HK-2 (cell line): ENCODE data around the gene SCGB2A2.

ENCODE experiments used
- DNase-seq: peaks from one replicate; pipeline ENCODE4 v3.0.0-alpha.2; 2018; ENCODE audit not compliant: unreplicated experiment

The SCGB2A2 gene

GRCh38 chr11:62269654-62270278 lies at the start of gene SCGB2A2:
TSS of gene SCGB2A2 (plus strand) at chr11:62270158. CDS start at chr11:62270217, 59 bp downstream.
- no peak for DNase-seq

GRCh38 chr11:62221498-62221897 lies 48.5 kb upstream of the SCGB2A2 start:
- no peak for DNase-seq

GRCh38 chr11:62223095-62223494 lies 46.9 kb upstream of the SCGB2A2 start:
- DNase-seq = no peak

- no peak for DNase-seq
Measured at GRCh38 chr11:62233730-62234129, 36.2 kb upstream of the SCGB2A2 start.

DNA sequence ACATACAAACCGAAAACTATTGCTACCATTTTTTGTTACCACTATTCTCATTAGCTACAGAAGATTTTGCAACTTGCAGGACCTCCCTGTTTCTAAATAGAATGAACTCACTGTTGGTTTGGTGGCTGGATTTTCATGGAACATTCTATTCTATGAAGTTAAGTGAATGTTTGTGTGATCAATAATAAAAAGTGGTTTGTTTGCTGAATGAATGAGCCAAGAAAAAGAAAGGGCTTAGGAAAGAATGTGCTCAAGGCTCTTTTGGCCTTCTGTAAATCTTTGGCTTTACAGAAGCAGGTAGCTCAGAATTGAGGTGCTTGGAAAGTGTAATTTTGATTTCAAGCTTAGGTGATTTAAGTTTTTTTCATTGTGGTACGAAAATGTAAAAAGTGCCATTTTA lies 33.8 kb upstream of the SCGB2A2 start:
- no peak for DNase-seq

DNA sequence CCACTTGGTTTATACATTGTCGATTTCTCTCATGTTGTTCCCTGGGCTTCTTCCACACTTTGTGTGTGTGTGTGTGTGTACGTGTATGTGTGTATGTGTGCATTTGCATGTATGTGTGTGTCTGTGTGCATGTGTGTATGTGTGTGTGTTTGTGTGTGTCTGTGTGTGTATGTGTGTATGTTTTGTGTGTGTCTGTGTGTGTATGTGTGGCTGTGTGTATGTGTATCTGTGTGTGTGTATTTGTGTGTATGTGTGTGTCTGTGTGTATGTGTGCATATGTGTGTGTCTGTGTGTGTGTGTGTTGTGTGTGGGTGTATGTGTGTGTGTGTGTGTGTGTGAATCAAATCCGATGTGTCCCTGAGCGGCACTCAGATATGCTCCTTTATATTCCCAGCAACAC lies 32.5 kb upstream of the SCGB2A2 start:
- DNase-seq = no peak

- no peak for DNase-seq
Measured at GRCh38 chr11:62238151-62238550, 31.8 kb upstream of the SCGB2A2 start.

GRCh38 chr11:62241095-62241494 lies 28.9 kb upstream of the SCGB2A2 start:
- DNase-seq = no peak

DNA sequence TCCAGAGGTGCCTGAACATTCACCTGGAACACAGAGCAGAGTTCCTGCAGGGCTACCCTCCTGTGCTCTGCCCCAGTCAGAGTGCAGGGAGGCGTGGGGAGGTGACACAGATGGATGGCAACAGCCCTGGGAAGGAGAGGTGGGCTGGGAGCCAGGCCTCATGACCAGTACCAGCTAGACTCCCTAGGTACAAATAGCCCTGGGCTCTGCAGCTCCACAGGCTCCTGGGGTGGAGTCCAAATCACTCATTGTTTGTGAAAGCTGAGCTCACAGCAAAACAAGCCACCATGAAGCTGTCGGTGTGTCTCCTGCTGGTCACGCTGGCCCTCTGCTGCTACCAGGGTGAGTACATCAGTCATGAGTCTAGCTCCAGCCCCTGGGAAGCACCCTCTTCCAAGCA lies 27.9 kb upstream of the SCGB2A2 start, which contains the start of gene SCGB1D2:
TSS of gene SCGB1D2 (plus strand) at position 219 of the 400 bp plus-strand sequence. CDS start at position 288, 69 bp downstream.
- no peak for DNase-seq

- peak; percentile 7 for DNase-seq
Measured at GRCh38 chr11:62245271-62245753, 24.6 kb upstream of the SCGB2A2 start.

DNA sequence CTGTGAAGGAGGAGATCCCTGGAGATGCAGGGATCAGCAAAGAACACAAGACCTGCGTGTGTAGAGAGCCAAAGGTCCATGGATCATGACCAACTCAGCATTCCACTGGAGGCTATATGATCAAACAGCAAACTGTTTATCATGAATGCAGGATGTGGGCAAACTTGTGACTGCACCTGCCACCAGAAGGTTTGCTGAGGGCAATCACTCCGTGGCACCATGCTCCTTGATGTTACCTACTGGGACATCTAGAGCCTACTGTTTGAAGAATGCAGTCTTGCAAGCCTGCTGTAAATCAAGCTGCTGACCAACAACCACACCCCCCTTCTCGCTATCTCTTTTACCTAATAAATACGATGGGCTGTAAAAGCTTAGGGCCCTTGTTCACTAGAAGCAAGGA lies 18.3 kb upstream of the SCGB2A2 start:
- DNase-seq = no peak

DNA sequence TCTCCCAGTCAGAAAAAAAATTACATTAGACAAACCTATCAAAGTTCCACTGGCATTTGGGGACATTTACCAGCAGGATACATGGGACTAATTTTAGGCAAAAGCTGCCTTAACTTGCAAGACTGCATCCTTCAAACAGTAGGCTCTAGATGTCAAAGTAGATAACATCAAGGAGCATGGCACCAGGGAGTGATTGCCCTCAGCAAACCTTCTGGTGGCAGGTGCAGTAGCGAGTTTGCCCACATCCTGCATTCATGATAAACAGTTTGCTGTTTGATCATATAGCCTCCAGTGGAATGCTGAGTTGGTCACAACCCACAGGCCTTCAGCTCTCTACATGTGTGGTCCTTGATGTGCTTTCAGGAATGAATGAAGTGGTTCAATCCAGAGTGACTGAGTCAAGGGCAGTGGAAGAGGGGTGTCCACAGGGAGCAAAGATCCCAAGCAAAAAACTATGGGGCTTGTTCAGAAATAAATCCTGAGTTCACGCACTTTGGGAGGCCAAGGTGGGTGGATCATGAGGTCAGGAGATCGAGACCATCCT lies 15.9 kb upstream of the SCGB2A2 start:
- no peak for DNase-seq

DNA sequence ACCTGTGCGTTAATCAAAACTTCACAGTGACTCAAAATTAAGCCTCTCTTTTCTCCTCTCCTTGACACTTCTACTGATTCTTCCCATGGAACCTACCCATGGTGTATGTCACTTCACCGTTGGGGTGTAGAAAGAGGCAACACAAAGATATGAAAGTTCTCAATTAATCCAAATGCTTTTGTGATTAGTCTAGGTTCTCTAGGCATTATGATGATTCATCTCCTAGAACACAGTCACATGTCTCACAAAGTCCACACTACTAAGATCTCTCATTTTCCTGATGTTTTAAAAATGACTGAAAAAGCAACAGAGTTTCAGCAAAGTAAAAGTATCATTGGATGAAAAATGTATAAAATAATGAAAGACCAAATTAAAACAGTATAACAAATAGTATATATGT lies 13.7 kb upstream of the SCGB2A2 start:
- DNase-seq = no peak

GRCh38 chr11:62260261-62260953 lies 9.6 kb upstream of the SCGB2A2 start:
- DNase-seq = no peak

DNA sequence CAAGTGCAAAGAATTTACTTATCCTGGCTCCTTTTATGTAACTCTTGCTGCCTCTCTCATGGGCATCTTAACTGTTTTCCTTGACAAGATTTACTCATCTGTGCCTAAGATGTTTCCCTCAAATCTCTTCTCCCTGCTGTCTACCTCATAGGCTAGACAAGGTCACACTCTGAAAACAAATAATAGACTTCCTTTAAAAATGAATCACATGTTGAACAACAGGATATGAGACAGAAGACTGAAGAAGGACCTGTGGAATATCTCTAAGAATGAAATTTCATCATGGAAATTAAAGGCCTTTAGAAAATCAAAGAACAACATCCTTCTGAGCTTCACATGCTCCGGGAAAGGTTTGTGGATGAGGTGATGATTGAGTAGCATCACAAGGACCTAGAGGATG lies 6.0 kb upstream of the SCGB2A2 start:
- DNase-seq = no peak

DNA sequence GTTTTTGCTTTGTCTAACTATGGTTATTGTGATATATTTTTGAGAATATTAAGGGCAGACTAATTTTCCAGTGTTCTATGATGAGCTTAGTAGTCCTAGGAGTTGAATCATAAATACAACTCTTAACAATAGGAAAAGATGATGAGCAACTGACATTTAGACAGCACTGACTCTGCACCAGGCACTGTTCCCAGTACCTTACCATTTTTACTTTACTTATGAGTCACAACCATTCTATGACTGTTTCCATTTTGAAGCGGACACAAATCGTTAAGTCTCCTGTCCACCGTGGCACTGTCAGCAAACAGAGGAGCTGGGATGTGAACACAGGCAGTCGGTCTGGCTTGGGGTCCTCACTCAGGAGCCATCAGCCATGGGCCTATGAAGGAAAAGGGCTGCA lies 3.4 kb upstream of the SCGB2A2 start:
- no peak for DNase-seq

GRCh38 chr11:62267050-62267449 lies 2.9 kb upstream of the SCGB2A2 start:
- DNase-seq = no peak

DNA sequence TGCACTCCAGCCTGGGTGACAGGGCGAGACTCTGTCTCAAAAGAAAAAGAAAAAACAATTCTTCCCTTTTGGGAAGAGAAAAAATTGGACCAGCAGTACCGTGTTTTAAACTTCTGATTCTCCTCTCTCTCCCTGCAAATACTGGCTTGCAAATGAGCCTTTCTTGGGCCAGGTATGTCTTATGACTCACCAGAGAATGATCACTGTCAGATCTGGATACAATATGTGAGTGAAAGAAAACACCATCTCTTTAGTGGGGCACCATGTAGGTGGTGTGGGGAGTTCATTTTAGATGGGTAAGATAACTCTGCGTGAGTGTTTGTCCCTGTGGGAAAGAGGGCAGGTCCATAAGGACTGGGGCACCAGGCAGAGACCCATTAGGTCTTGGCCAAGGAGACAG lies 2.4 kb upstream of the SCGB2A2 start:
- DNase-seq = no peak

- no peak for DNase-seq
Measured at GRCh38 chr11:62273284-62273683, 3.3 kb downstream of the SCGB2A2 start.

DNA sequence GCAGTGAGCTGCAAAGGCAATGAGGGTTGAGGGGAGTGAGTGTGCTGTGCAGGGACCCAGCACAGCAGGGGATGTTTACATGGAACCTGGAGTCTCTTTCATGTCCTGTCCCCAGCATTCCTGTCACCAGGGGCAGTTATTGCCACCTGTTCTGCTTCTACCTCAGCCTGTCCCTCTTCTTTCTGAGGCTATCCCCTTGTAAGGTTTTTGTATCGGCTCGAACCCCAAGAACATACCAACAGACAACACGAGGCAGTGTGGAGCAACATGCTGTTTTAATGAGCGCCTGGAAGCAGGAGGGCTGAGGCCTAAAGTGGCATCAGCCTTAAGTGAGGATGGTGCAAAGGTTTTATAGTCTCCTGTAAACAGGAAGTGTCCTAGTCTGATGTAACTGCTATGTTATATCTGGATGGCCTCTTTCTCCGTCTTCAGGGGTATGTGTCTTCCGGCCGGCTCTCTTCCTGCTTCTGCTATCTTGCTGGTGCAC lies 3.9 kb downstream of the SCGB2A2 start:
- no peak for DNase-seq

DNA sequence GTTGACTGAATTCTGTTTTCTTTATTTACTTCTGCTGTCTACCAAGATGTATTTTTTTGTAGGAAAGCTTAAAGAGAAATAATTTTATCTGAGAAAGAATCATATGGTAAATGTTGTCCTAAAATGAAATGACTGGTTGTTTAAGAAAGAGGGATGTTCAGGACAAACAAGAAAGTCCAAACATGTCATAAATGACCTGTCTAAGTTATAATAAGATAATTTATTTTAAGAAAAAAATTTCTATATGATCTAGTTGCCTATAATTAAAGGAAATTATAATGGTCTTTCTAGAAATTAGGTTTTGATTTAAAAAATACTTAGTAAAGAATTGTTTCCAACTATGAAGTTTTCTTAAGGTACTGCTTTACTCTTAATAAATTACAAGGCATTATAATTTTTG lies 10.5 kb downstream of the SCGB2A2 start:
- no peak for DNase-seq

DNA sequence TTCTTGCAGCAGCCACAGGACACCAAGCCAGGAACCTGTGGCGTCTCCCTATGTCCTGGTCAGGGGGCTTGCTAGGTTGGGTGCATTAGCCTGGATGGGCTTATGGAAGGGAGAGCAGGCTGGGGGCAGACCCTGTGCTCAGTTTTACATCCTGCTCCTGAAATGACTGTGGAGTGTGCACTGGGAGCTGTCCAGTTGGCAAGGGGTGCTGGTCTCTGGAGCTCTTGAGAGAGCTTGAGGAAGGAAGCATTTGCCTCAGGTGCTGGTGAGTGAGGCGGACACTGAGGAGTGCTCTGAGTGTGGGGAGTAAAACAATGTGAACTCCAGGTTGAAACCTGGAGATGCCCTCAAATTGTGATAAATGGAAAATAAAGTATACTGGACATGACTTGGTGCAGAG lies 25.5 kb downstream of the SCGB2A2 start:
- no peak for DNase-seq

- DNase-seq = no peak
Measured at GRCh38 chr11:62298975-62299374, 29.0 kb downstream of the SCGB2A2 start, which contains the start of gene SCGB1D4. TSS of gene SCGB1D4 (minus strand) at chr11:62299075. CDS start at chr11:62299010, 65 bp downstream.
